ENCODE results near the gene CROCC.

The CROCC gene

DNA sequence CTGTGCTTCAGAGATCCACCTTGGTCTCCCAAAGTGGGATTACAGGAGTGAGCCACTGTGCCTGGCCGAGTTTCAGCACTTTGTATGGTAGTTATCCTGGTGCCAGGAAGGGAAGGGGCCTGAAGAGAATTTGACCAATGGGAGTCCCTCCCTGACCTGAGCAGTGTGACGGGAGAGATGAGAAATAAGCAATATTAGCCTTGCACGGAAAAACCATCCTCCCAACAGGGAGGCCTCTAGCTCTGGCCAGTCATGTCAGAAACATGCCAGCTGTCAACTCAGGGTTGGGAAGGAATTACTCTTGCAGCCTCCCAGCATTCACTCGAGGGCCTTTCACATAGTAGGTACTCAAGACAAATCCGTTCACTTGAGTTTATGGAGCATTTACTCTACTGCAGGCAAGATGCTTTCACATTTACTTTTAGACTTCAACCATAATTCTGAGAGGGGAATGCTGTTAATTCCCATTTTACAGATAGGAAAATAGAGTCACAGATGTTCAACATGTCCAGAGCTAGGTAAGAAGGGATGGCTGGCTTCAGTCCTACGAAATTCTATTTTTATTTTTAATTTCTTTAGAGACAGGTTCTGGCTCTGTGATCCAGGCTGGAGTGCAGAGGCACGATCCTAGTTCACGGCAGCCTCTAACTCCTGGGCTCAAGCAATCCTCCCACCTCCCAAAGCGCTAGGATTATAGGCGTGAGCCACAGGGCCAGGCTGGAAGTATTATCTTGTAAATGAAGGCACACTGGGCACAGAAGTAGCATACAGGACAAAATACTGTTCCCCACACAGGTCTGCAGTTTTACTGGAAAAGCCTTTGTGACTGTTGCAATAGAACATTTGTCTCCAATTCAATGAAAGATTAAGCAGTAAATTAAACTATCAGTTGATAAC, 93.2 kb downstream of the CROCC start:
- Histone ChIP-seq H3K4me1 (ENCODE audit: control insufficient read depth, insufficient read depth, low read length) (peaks cover 20% of the 10 kb centered on the region), H3K4me3 (ENCODE audit: low read length in 2 of 2) (no peak overlapping the region), H3K27ac (ENCODE audit: low read length) (no peak overlapping the region), H3K27me3 (ENCODE audit: control insufficient read depth in 1 of 2, insufficient read depth in 2 of 2, low read length in 2 of 2) (no peaks in the 10 kb centered on the region), H3K9ac (ENCODE audit: low read length in 2 of 2) (no peak overlapping the region), H3K36me3 (ENCODE audit: control insufficient read depth in 2 of 2, insufficient read depth in 2 of 2, low read length in 2 of 2) (peaks cover 15% of the 10 kb centered on the region in 2 donors), H3K9me3 (ENCODE audit: control insufficient read depth in 2 of 2, low read length in 2 of 2) (no peaks in the 10 kb centered on the region)

GRCh38 chr1:17016317-17016661, 94.6 kb downstream of the CROCC start:
- Histone ChIP-seq H3K4me1 (ENCODE audit: control insufficient read depth, insufficient read depth, low read length) (peaks cover 8% of the 10 kb centered on the region), H3K36me3 (ENCODE audit: control insufficient read depth in 2 of 2, insufficient read depth in 2 of 2, low read length in 2 of 2) (peaks cover 28 to 29% of the 10 kb centered on the region in 2 donors), H3K27ac (ENCODE audit: low read length) (no peak overlapping the region), H3K27me3 (ENCODE audit: control insufficient read depth in 1 of 2, insufficient read depth in 2 of 2, low read length in 2 of 2) (no peaks in the 10 kb centered on the region), H3K4me3 (ENCODE audit: low read length in 2 of 2) (no peak overlapping the region), H3K9me3 (ENCODE audit: control insufficient read depth in 2 of 2, low read length in 2 of 2) (no peaks in the 10 kb centered on the region), H3K9ac (ENCODE audit: low read length in 2 of 2) (no peak overlapping the region)

DNA sequence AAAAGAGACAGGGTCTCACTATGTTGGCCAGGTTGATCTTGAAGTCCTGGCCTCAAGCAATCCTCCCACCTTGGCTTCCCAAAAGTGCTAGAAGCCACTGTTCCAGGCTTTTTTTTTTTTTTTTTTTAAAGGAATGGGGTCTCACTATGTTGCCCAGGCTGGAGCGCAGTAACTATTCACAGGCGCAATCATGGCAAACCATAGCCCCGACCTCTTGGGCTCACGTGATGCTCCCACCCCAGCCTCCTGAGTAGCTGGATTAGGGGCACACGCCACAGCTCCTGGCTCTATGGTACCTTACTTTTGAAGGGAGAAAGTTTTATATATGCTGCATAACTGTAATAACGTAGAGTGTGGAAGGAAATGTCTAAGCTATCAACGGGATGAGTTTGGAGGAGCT, 95.7 kb downstream of the CROCC start:
- no peak overlapping the region for H3K4me3 ChIP-seq (ENCODE audit: low read length in 2 of 2)
- H3K9me3 ChIP-seq (ENCODE audit: control insufficient read depth in 2 of 2, low read length in 2 of 2), result no peaks in the 10 kb centered on the region
- H3K4me1 ChIP-seq (ENCODE audit: control insufficient read depth, insufficient read depth, low read length), result peaks cover 2% of the 10 kb centered on the region
- peaks cover 38 to 39% of the 10 kb centered on the region in 2 donors for H3K36me3 ChIP-seq (ENCODE audit: control insufficient read depth in 2 of 2, insufficient read depth in 2 of 2, low read length in 2 of 2)
- no peaks in the 10 kb centered on the region for H3K27me3 ChIP-seq (ENCODE audit: control insufficient read depth in 1 of 2, insufficient read depth in 2 of 2, low read length in 2 of 2)
- no peak overlapping the region for H3K9ac ChIP-seq (ENCODE audit: low read length in 2 of 2)
- no peak overlapping the region for H3K27ac ChIP-seq (ENCODE audit: low read length)

GRCh38 chr1:17018849-17019248, 97.1 kb downstream of the CROCC start:
- Histone ChIP-seq H3K4me1 (ENCODE audit: control insufficient read depth, insufficient read depth, low read length) (no peaks in the 10 kb centered on the region), H3K27me3 (ENCODE audit: control insufficient read depth in 1 of 2, insufficient read depth in 2 of 2, low read length in 2 of 2) (no peaks in the 10 kb centered on the region), H3K27ac (ENCODE audit: low read length) (no peak overlapping the region), H3K36me3 (ENCODE audit: control insufficient read depth in 2 of 2, insufficient read depth in 2 of 2, low read length in 2 of 2) (peaks cover 51 to 52% of the 10 kb centered on the region in 2 donors), H3K9me3 (ENCODE audit: control insufficient read depth in 2 of 2, low read length in 2 of 2) (no peaks in the 10 kb centered on the region), H3K9ac (ENCODE audit: low read length in 2 of 2) (no peak overlapping the region), H3K4me3 (ENCODE audit: low read length in 2 of 2) (no peak overlapping the region)

- H3K27me3 ChIP-seq (ENCODE audit: control insufficient read depth in 1 of 2, insufficient read depth in 2 of 2, low read length in 2 of 2), result no peaks in the 10 kb centered on the region
- H3K9ac ChIP-seq (ENCODE audit: low read length in 2 of 2), result no peak overlapping the region
- H3K9me3 ChIP-seq (ENCODE audit: control insufficient read depth in 2 of 2, low read length in 2 of 2), result no peaks in the 10 kb centered on the region
- no peak overlapping the region for H3K27ac ChIP-seq (ENCODE audit: low read length)
- no peaks in the 10 kb centered on the region for H3K4me1 ChIP-seq (ENCODE audit: control insufficient read depth, insufficient read depth, low read length)
- no peak overlapping the region for H3K4me3 ChIP-seq (ENCODE audit: low read length in 2 of 2)
- H3K36me3 ChIP-seq (ENCODE audit: control insufficient read depth in 2 of 2, insufficient read depth in 2 of 2, low read length in 2 of 2), result peaks cover 60 to 64% of the 10 kb centered on the region in 2 donors
Measured at GRCh38 chr1:17020502-17020901, 98.8 kb downstream of the CROCC start.

DNA sequence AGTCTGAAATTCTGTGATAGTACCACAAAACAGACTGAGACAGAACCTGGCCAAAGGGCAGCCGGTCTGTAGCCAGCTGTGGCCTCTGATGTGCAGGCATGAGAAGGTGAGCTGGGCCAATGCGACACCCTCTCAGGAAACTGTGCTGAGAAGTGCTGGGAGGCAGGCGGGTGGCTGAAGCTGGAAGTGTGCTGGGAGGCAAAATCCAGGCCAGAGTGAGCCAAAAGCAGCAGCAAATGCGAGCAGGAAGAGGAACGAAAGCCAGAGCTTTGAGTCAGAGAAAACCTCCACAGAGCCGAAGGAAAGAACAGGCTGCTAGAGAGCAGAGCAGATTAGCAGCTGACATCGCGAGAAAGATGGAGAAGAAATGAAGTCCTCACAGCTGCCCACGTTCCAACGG, 100.2 kb downstream of the CROCC start:
- peaks cover 60 to 71% of the 10 kb centered on the region in 2 donors for H3K36me3 ChIP-seq (ENCODE audit: control insufficient read depth in 2 of 2, insufficient read depth in 2 of 2, low read length in 2 of 2)
- no peak overlapping the region for H3K27ac ChIP-seq (ENCODE audit: low read length)
- no peaks in the 10 kb centered on the region for H3K4me1 ChIP-seq (ENCODE audit: control insufficient read depth, insufficient read depth, low read length)
- no peaks in the 10 kb centered on the region for H3K27me3 ChIP-seq (ENCODE audit: control insufficient read depth in 1 of 2, insufficient read depth in 2 of 2, low read length in 2 of 2)
- no peak overlapping the region for H3K4me3 ChIP-seq (ENCODE audit: low read length in 2 of 2)
- H3K9me3 ChIP-seq (ENCODE audit: control insufficient read depth in 2 of 2, low read length in 2 of 2), result no peaks in the 10 kb centered on the region
- H3K9ac ChIP-seq (ENCODE audit: low read length in 2 of 2), result no peak overlapping the region
